ENCODE results near the gene DOCK10. TPM values are rescaled to one million over a fixed set of nuclear protein-coding genes. Genes with fewer than 3 reads are reported as not detected.

Gene DOCK10
- total and polyA plus RNA-seq, 2 donors (not counting 1 experiment from before 2014, with no cell fraction given): 49.5 to 139 TPM

DNA sequence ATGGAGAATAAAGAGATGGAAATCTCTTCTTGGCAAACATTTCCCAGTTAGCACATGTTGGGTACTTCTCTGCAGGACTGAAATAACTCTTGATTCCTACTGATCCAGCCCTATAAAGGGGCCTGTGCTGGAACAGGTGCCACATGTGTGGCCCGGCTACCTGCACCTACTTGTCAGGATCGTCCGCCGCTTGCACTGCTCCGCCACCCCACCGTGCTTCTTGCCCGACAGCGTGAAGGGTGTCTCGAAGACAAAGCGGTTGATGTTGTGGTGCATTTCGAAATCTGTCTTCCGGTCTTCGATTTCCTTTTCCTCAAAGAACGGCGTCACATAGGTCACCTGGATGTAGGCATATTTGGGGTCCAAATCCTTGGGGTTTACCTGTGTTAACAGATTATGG, 267.5 kb downstream of the DOCK10 start:
- H3K4me1 Mint-ChIP-seq: peaks cover 9% of the 10 kb centered on the region

GRCh38 chr2:224772494-224772893, 269.8 kb downstream of the DOCK10 start:
- POLR2A ChIA-PET: no interaction called here
- H2AFZ ChIP-seq (ENCODE audit: insufficient read depth, low read depth, low read length, poor library complexity, severe bottlenecking): no peak overlapping the region
- no peaks in the 10 kb centered on the region for H3K27me3 ChIP-seq (replicated peaks in 1 of 4; ENCODE audit: control extremely low read depth in 1 of 4, control insufficient read depth in 3 of 4, insufficient read depth in 4 of 4, low read length in 3 of 4)
- no peaks in the 10 kb centered on the region for H4K20me1 ChIP-seq (ENCODE audit: control insufficient read depth, insufficient read depth, low read length, poor library complexity, severe bottlenecking)
- DNase-seq: no peak
- CTCF ChIA-PET: interaction anchor here (0.8 kb wide), 1 partner anchor 304 kb away, joined by 3 read pairs; no protein-coding TSS in a partner anchor
- no peaks in the 10 kb centered on the region for H3K9me3 ChIP-seq (ENCODE audit: control extremely low read depth in 1 of 3, control insufficient read depth in 2 of 3, insufficient read depth in 1 of 3, low read length in 2 of 3)
- H3K4me2 ChIP-seq (replicated peaks; ENCODE audit: low read depth, low read length, poor library complexity, severe bottlenecking): no peak overlapping the region
- no peak overlapping the region for H3K4me3 ChIP-seq (ENCODE audit: control extremely low read depth in 1 of 5, extremely low read depth in 1 of 5, insufficient read depth in 1 of 5, low read depth in 2 of 5, low read length in 4 of 5)
- H3K27ac ChIP-seq (ENCODE audit: low read length in 2 of 2): no peak overlapping the region
- intact Hi-C loops (cut with micrococcal nuclease): no loop called here
- no peaks in the 10 kb centered on the region for H3K79me2 ChIP-seq (ENCODE audit: control insufficient read depth, insufficient read depth, low read length)
- TF ChIP-seq, protein P1, sequence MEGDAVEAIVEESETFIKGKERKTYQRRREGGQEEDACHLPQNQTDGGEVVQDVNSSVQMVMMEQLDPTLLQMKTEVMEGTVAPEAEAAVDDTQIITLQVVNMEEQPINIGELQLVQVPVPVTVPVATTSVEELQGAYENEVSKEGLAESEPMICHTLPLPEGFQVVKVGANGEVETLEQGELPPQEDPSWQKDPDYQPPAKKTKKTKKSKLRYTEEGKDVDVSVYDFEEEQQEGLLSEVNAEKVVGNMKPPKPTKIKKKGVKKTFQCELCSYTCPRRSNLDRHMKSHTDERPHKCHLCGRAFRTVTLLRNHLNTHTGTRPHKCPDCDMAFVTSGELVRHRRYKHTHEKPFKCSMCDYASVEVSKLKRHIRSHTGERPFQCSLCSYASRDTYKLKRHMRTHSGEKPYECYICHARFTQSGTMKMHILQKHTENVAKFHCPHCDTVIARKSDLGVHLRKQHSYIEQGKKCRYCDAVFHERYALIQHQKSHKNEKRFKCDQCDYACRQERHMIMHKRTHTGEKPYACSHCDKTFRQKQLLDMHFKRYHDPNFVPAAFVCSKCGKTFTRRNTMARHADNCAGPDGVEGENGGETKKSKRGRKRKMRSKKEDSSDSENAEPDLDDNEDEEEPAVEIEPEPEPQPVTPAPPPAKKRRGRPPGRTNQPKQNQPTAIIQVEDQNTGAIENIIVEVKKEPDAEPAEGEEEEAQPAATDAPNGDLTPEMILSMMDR (IDR thresholded peaks at IDR 0.05): no peak
- TF ChIP-seq EZH2 (IDR thresholded peaks at IDR 0.05; ENCODE audit: borderline replicate concordance, insufficient read depth, low read depth, low read length, poor library complexity, severe bottlenecking): no peak
- Mint-ChIP-seq H3K27ac (no peak overlapping the region), H3K27me3 (no peaks in the 10 kb centered on the region), H3K4me1 (peaks cover 21% of the 10 kb centered on the region), H3K9me3 (ENCODE audit: insufficient read depth) (no peaks in the 10 kb centered on the region), H3K4me3 (no peak overlapping the region)
- WGBS (ENCODE audit: insufficient coverage): 100% methylated on average over 1 of the region's 1 CpG
- no peak for ATAC-seq (ENCODE audit: low read depth)
- no peak overlapping the region for H3K9ac ChIP-seq (ENCODE audit: low read length)
- peaks cover 0 to 11% of the 10 kb centered on the region in 2 donors for H3K4me1 ChIP-seq (ENCODE audit: control insufficient read depth in 2 of 2, insufficient read depth in 2 of 2, low read length in 2 of 2)
- H3K36me3 ChIP-seq (replicated peaks in 1 of 2; ENCODE audit: control extremely low read depth in 1 of 2, control insufficient read depth in 1 of 2, extremely low read depth in 1 of 2, insufficient read depth in 2 of 2, low read length in 1 of 2): peaks cover 0 to 90% of the 10 kb centered on the region in 2 experiments

More for the DNA sequence above, 267.5 kb downstream of the DOCK10 start:
- DNase-seq (no peak), ATAC-seq (ENCODE audit: low read depth) (no peak)
- POLR2A ChIA-PET: no interaction called here
- Histone ChIP-seq H4K20me1 (ENCODE audit: control insufficient read depth, insufficient read depth, low read length, poor library complexity, severe bottlenecking) (no peaks in the 10 kb centered on the region), H3K4me2 (replicated peaks; ENCODE audit: low read depth, low read length, poor library complexity, severe bottlenecking) (no peak overlapping the region), H3K27ac (ENCODE audit: low read length in 2 of 2) (no peak overlapping the region), H2AFZ (ENCODE audit: insufficient read depth, low read depth, low read length, poor library complexity, severe bottlenecking) (no peak overlapping the region), H3K9me3 (ENCODE audit: control extremely low read depth in 1 of 3, control insufficient read depth in 2 of 3, insufficient read depth in 1 of 3, low read length in 2 of 3) (no peaks in the 10 kb centered on the region), H3K79me2 (ENCODE audit: control insufficient read depth, insufficient read depth, low read length) (no peaks in the 10 kb centered on the region), H3K36me3 (replicated peaks in 1 of 2; ENCODE audit: control extremely low read depth in 1 of 2, control insufficient read depth in 1 of 2, extremely low read depth in 1 of 2, insufficient read depth in 2 of 2, low read length in 1 of 2) (peaks cover 0 to 69% of the 10 kb centered on the region in 2 experiments), H3K4me3 (ENCODE audit: control extremely low read depth in 1 of 5, extremely low read depth in 1 of 5, insufficient read depth in 1 of 5, low read depth in 2 of 5, low read length in 4 of 5) (no peak overlapping the region), H3K27me3 (replicated peaks in 1 of 4; ENCODE audit: control extremely low read depth in 1 of 4, control insufficient read depth in 3 of 4, insufficient read depth in 4 of 4, low read length in 3 of 4) (no peaks in the 10 kb centered on the region), H3K9ac (ENCODE audit: low read length) (no peak overlapping the region), H3K4me1 (ENCODE audit: control insufficient read depth in 2 of 2, insufficient read depth in 2 of 2, low read length in 2 of 2) (peaks cover 0 to 6% of the 10 kb centered on the region in 2 donors)
- TF ChIP-seq EZH2 (IDR thresholded peaks at IDR 0.05; ENCODE audit: borderline replicate concordance, insufficient read depth, low read depth, low read length, poor library complexity, severe bottlenecking): no peak
- TF ChIP-seq, protein P1 (IDR thresholded peaks at IDR 0.05): no peak
- intact Hi-C loops (cut with micrococcal nuclease): no loop called here
- CTCF ChIA-PET: interaction anchor here (1.0 to 4.7 kb wide), 4 partner anchors 125 to 416 kb away, joined by 3 to 64 read pairs (median 13); no protein-coding TSS in a partner anchor
- Mint-ChIP-seq H3K27ac (no peak overlapping the region), H3K4me3 (no peak overlapping the region), H3K27me3 (no peaks in the 10 kb centered on the region), H3K9me3 (ENCODE audit: insufficient read depth) (no peaks in the 10 kb centered on the region)
- WGBS (ENCODE audit: insufficient coverage): 99% methylated on average over 15 of the region's 15 CpGs
